ENCODE data around the gene BNIP5.

DNA sequence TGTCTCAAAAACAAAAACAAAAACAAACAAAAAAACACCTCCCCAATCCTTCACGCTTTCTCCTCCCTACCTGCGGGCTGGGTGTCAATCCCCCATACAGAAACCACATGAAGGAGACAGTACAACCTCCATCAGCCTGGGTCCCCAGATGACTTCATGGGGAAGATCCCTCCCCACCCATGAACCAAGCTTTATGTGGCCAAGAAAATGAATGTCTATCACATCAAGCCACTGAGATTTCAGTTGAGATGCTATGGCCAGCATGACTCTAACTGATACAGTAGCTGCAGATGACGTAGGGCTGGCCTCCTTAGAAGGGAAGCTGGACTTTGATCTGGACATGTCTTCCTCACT lies 21.2 kb upstream of the BNIP5 start:
- no peak for TF ChIP-seq GATA3 (IDR thresholded peaks at IDR 0.05; ENCODE audit: low read depth, low read length)
- no peak for TF ChIP-seq GATA2 (IDR thresholded peaks at IDR 0.05; ENCODE audit: low read depth, low read length)
